Measurements from ENCODE around the gene TMEM203. TPM values are rescaled to one million over a fixed set of nuclear protein-coding genes. Genes with fewer than 3 reads are reported as not detected.
A peak's percentile ranks its signal among the peaks of the same experiment; 100 is the strongest.

The TMEM203 gene
- total and polyA plus RNA-seq, 2 of the 13 experiments (the other 11 are each of a cell fraction or from before 2014, with no cell fraction given), result 23.4 to 36.7 TPM

- TF ChIP-seq CSRNP1 (CRISPR knock-in tag; IDR thresholded peaks at IDR 0.05), result peak; percentile 62; the same call in 1 of the 2 replicates
- TF ChIP-seq AGO1 (IDR thresholded peaks at IDR 0.05; ENCODE audit: low read depth, low read length, poor library complexity, severe bottlenecking), result peak; percentile 25
- TF ChIP-seq ZNF777 (CRISPR knock-in tag; IDR thresholded peaks at IDR 0.05), result no peak
- TF ChIP-seq HDAC1 (CRISPR knock-in tag; IDR thresholded peaks at IDR 0.05), result peak; percentile 49; the same call in 1 of the 2 replicates
- TF ChIP-seq ZNF770 (CRISPR knock-in tag; IDR thresholded peaks at IDR 0.05), result peak; percentile 52; the same call in 1 of the 2 replicates
- 0 out of 2 replicates have a peak, but pooled peaks have one; percentile 35 for TF ChIP-seq ZNF790 (CRISPR knock-in tag; IDR thresholded peaks at IDR 0.05; ENCODE audit: borderline replicate concordance)
- TF ChIP-seq ZNF709 (CRISPR knock-in tag; IDR thresholded peaks at IDR 0.05), result 0 out of 2 replicates have a peak, but pooled peaks have one; percentile 6
- peak; percentile 56 for TF ChIP-seq UBTF (CRISPR knock-in tag; IDR thresholded peaks at IDR 0.05)
- TF ChIP-seq CTCF (CRISPR knock-in tag; IDR thresholded peaks at IDR 0.05), result peak; percentile 41
- 0 out of 2 replicates have a peak, but pooled peaks have one; percentile 1 for TF ChIP-seq ZNF580 (CRISPR knock-in tag; IDR thresholded peaks at IDR 0.05; ENCODE audit: borderline replicate concordance, low read depth)
- peak; percentile 69 for TF ChIP-seq RBFOX2 (IDR thresholded peaks at IDR 0.05; ENCODE audit: low read depth, low read length)
These were observed 5.9 kb downstream of the TMEM203 start (continued) for GRCh38 chr9:137199411-137200121.
